GM19438 (cell line): ENCODE data around the gene PTPRN2.
"Not testable (repeated sequence)": the region's sequence is repeated elsewhere in the genome, so short reads cannot be mapped to it uniquely, and the experiment has no call there.

ENCODE experiments used
- ATAC-seq: cut with Tn5 transposase; IDR thresholded peaks from one replicate; pipeline ENCODE4 v1.9.1; 2021; ENCODE audit warnings: low read depth; ENCODE audit not compliant: unreplicated experiment

The PTPRN2 gene

DNA sequence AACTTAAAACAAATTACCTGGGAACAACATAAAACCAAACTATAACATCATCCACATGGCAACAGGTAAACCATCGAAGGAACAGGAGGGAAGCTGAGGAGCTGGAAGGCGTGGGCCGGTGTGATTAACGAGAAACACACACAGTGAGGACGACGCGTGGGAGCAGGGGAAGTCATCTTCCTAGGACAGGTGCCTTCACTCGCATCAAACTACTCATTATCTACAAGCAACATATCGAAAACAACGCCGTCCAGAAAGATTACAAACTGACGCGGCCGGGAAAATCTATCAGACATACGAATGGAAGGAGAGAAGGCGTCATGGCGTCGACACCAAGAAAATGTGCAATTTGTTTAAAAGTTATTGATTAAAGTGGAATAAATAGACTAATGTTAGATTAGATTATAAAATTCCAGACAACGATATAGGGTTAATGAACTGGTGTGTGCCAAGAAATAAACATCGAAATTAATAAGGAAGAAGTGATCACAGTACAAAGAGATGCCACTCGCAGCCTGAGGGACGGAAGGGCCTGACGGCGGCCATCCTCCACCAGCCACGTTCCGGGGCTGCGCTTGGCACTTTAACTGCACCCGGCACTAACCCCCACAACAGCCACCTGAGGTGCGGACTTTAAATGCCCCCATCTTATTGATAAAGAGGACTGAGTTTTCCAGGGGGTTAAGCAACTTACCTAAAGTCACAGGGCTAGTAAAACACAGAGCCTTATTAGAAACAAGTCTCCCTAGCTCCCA, 669.1 kb downstream of the PTPRN2 start:
- no peak for ATAC-seq

DNA sequence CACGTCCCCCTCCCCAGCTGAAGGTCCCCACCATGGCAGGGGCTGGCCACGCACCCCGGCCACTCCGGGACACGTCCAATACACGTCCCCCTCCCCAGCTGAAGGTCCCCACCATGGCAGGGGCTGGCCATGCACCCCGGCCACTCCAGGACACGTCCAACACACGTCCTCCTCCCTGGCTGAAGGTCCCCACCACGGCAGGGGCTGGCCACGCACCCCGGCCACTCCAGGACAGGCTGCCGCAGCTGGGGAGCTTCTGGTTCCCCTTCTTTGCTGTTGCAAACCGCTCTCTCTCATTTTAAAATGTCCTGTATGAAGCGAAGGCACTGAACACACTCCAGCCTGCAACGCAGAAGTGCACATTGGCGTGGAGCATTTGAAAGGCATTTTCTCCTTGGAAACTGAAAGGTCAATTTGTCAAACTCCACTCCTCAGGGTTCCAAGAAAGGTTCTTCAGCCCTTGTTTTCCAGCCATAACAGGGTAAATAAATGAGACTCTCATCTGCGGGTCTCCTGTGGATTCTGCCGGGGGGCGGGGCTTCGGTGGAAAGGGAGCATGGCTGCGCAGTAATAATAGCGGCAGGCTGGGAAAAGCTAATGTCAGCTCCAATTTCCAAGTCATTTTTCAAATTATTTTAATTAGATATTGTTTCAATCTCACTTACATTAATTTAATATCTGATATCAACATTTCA, 670.5 kb downstream of the PTPRN2 start:
- ATAC-seq: no peak

DNA sequence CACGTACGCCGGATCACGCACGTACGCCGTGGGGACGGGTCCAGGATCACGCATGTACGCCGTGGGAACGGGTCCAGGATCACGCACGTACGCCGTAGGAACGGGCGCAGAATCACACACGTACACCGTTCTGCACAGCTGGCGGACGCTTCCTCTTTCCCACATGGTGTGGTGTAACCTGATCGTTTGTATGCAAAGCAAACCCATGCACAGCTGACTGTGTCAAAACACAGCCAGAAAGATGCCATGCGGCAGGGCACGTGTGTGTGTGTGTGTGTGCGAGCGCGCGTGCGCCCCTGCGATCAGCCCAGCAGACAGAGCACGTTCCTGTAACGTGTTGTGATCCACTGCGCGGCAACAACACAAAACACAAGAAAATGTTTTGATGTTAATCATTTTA, 677.2 kb downstream of the PTPRN2 start:
- no peak for ATAC-seq

DNA sequence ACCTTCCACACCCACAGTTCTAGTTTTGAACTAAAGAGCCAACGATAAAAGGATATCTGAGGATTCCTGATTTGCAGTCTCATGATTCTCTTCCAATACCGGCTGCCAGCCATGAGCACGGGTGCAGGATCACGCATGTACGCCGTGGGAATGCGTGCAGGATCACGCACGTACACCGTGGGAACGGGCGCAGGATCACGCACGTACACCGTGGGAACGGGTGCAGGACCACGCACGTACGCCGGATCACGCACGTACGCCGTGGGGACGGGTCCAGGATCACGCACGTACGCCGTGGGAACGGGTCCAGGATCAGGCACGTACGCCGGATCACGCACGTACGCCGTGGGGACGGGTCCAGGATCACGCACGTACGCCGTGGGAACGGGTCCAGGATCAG, 677.6 kb downstream of the PTPRN2 start:
- not testable (repeated sequence) for ATAC-seq

DNA sequence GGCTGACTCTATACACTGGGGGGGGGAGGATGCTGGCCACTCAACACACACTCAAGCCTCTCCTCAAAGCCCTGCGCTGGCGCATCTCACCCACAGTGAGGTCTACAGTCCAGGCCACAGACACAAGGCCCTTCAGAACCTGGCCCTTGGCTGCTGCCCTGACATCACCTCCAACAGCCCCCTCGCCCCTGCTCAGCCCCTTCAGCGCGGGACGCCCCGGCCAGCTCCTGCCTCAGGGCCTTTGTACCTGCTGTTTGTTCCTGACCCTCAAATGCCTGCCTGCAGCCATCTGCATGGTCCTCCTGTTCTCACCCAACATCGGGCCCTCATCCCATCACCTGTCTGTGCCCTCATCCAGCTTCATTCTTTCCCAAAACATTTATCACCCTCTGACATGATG, 678.3 kb downstream of the PTPRN2 start:
- no peak for ATAC-seq

DNA sequence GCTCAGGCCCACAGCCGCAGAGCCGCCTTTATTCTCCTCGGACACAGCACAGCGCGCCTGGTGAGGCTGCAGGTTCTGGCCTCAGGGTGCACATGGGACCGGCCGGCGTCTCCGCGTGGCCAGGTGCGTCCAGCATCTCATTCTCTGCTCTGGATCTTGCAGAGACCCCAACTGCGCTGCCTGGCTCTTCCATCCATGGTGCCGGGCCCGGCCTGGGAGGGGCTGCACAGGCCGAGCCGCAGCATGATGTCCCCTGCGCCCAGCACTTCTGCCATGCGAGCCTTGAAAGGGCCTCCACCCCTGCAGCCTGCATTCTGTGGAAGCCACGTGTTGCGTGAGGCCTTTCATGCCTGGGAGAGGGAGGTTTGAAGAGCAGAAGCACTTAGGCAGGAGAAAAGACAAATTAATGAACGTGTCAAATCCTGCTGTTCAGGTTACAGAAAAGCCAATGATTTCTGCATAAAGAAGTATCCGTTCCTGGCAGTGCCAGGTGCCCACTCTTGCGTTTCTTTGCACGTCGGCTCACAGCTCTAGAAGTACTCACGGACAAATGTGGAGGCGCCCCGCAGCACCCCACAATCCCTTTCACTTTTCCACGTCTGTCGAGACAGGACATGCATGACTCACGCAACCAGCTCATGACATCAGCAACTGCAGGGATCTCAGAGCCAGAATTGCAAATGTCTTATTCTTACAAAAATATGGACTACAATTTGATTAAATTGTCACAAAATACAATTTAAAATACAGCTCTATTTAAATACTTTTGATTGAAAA, 679.4 kb downstream of the PTPRN2 start:
- ATAC-seq: no peak

DNA sequence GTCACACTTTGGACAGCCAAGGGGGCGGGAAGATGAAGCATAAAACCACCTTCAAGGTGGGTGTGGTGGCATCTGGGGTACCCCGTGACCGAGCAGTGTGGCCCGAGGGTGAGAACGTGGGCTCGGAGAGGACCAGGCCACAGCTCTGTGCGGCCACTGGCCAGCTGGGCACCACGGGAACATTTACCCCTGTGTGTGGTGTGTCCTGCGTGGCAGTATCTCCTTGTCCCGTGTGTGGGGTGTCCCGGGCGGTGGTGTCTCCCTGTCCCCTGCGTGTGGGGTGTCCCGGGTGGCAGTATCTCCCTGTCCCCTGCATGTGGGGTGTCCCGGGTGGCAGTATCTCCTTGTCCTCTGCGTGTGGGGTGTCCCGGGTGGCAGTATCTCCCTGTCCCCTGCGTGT, 680.5 kb downstream of the PTPRN2 start:
- no peak for ATAC-seq

DNA sequence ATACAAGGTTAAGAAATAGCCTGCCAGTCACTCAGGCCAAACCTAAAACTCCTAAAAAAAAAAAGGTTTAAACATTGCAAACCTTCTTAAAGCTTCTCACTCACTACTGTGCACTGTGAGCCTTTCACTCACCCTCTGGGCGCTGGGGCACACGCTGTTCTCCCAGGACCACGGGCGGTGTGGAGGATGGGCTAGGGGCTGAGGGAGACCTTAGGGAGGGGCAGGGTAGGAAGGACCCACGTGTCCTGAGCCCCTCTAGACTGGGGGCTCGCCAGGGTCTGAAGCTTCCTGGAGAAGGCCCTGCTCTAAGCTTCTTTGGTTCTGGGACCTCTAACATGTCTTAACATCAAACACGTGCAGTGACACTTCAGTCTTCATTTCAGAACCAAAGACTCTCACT, 681.0 kb downstream of the PTPRN2 start:
- no peak for ATAC-seq

DNA sequence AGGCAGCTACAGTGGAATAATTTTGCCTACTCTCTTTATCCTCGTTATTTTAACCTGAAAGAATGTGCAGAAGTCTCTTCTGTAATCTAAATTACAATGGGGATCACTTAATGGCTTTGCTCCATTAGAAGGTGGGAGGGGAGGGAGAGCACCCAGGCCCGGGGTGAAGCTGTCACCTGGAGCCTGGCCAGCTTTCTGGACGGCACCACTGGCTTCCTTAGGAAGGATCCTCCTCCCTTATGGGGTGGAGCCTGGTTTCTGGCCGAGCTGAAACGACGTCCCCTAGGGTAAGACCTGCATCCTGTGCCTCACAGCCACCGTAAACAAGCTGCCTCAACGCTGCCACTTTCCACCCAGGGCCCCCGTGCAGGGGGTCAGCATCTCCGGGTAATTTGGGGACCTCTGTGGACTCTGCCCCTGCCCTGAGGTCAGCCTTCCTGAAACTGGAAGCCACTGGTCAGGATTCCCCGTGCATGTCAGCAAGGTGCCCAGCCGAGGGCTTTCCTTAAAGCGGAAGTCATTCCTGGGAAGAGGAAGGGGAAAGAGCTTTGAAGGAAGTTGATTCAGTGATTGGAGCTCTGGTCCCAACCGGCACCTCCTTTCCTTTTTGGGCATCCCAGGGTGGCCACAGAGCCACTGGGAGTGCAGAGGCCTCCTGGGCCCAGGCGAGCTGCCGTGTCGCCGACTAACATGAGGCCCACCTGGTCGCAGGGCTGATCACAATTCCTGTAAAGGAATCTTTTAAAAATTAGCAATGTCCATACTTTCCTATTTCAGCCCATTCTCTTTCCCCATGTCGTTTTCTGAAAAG, 681.8 kb downstream of the PTPRN2 start:
- no peak for ATAC-seq

DNA sequence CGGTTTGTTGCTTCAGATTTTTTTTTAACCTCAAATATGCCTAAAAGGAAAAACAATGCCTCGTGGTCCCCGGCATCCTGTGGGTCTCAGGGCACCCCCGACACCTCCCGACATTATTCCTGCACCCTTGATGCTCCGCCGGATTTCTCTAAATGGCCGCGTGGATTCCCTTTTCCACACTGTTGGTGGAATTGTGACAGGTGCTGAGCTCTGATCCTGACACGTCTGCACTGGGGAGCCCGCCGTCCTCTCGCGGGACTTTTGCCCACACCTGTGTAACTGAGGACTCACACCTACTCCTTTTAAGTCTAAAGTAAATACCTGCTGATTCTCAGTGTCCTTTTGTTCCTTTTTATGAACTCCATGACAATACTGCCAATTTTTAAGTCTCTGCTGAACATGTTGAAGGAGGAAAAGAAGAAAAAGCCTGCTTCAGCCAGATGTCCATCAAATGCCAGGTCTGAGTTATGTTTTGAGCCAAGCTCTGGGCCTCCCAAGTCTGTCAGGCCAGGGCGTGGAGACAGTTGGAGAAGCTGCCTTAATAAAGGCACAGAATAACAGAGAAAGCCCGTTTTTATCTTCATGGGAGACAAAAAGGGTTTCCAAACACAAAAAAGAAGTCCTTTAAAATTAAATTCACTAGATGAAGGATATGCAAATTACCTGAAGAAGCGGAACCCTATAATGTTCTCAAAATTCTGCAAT, 682.6 kb downstream of the PTPRN2 start:
- no peak for ATAC-seq

DNA sequence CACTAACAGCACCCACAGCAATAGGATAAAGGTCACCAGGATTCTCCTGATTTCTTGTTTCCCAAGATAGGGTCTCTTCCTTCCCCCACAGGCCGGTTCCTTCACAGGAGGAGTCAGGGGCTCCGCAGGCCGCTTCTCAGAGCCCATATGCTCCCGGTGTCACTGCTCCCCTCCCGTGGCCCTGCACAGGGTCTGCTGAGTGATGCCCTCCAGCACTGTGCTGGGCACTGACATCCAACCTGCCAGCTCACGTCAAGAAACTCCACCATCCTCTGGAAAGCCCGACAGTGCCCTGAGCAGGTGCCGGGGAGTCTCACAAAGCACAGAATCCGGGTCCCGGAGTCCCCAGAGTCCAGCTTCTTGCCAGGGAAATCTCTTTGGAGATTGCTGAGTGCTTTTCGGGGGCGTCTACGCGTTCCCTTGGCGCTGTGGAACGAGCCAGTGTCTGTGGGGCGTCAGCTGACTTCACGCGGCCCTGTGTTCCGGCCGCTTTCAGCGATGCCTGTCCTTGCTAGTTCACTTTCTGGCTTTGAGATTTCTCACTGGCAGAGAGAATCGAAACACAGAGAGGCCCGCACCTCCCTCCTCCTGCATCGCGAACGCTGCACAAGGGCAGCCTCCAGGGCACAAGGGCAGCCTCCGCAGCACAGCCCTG, 683.3 kb downstream of the PTPRN2 start:
- ATAC-seq: no peak

DNA sequence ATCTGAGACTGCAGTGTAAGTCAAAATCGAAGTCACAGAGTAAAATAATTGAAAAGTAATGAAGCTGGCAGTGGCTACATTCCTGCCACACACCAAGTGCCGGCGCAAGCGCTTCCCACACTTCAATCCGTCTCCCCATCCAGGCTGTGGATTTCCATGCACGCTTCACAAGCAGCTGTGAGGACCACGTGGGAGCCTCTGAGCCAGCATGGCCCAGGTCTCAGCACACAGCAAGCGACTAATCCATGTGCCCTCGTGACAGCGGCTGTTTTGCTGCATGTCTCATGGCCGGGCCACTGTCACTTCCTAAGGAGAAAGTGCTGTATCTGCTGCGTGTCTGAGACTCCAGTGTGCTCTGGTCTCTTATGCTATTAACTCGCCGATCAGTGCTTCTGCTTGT, 683.9 kb downstream of the PTPRN2 start:
- ATAC-seq: no peak

DNA sequence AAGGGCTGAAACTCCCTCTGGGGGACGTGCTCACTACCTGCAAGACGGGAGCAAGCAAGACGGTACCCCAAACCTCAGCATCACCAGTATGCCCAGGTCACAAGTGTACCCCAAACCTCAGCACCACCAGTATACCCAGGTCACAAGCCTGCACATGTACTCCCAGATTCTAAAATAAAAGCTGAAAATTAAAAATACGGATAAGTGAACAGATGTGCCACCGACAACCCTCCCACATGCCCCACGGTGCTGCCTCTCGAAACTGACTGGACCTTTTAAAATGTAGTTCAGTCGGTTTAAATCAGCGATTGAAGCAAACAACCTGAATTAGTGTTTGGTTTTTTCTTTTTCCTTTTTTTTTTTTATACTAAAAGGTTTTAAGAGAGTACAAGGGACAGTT, 684.3 kb downstream of the PTPRN2 start:
- ATAC-seq: no peak

DNA sequence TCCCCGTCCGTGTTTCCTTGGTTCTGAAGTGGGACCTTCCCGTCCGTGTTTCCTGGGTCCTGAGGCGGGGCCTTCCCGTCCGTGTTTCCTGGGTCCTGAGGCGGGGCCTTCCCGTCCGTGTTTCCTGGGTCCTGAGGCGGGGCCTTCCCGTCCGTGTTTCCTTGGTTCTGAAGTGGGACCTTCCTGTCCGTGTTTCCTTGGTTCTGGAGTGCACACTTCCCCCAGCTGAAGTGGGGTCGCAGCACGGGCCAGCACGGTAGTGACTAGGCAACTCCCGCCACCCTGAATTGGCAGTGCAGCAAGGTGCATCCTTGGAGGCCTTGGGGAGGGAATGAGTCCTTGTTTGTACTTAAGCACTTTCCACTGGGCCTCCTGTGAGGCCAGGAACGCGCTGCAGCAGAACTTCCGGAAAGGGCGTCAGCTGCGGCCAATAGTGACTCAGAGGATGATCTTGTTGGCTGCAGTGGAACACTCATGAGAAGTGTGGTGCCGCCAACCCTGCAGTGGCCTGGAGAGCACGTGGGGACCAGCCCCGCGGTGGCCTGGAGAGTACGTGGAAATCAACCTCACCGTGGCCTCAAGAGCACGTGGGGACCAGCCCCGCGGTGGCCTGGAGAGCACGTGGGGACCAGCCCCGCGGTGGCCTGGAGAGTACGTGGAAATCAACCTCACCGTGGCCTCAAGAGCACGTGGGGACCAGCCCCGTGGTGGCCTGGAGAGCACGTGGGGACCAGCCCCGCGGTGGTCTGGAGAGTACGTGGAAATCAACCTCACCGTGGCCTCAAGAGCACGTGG, 685.6 kb downstream of the PTPRN2 start:
- not testable (repeated sequence) for ATAC-seq

DNA sequence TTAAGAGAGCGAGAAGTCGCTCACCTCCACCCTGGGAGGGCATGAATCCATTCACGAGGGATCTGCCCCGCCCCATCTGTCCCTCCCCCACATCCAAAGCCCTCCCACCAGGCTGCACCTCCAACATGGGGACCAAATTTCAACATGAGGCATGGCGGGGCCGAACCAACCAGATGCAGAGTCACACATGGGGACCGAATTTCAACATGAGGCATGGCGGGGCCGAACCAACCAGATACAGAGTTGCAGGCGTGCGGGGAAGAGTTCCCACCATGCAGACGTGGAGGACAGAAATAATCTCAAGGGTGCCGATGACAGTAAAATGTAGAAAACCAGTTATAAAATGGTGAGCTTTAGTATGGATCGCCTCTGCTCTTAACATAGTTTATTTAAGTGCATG, 686.5 kb downstream of the PTPRN2 start:
- ATAC-seq: no peak

DNA sequence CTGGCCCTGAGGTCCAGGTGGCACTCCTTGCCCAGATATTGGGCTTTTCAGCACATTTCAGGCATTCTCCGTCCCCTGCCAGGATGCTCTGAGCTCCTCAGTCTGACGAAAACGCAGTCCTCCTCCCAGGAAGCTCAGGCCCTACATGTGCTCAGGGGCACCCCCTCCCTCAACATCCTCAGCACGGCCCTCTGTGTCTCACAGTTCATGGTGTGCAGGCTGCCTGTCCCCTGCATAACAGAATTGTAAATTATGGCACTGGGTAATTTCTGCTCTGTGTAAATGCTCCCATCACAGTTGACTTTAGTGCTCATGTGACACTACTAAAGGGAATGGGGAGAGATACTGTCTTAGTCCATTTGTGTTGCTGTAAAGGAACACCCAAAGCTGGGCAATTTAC, 687.1 kb downstream of the PTPRN2 start:
- ATAC-seq: no peak

DNA sequence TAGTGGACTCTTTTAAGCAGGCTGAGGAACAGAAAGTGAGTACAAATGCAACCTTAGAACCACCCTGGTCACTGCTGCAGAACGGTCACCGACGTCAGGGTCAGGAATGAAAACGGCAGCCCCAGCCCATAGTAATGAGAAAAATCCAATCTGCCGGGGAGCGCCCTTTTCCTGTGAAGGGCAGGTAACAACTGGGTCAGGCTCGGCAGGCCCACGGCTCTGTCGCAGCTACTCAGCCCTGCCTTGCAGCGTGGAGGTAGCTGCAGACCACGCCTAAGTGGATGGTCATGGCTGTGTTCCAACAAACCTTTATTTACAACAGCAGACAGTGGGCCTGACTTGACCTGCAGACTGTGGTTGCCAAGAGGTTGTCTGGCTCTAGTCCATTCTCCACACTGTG, 687.6 kb downstream of the PTPRN2 start:
- no peak for ATAC-seq

DNA sequence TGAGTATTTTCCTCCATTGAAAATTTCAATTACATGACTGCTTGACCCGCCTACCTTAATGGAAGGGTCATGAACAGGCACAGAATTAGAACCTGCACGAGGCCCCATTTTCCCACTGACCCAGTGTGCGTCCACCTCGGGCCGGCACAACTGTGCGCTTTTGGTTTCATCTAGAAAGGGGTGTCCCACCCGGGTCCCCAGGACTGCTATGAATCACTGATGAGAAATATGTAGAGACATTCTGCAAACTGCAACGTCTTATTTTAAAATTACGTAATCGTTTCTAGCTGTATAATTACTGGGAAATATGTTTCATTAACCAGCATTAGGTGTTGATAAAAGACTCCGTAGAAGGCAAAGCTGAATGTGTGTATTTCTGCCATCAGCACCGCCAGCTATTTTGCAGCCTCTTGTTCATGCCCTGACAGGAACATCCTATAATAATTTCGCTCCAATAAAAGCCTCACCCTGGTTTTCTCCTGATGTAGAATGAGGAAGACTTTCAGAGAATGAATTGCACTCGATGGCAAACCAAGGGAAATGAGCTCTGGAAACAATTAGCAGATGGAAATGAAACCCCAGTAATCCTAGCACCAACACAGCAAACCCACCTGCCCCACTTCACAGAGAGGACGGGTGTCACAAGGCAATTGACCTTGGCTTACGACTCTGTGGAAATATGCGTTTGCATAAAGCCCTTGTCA, 688.7 kb downstream of the PTPRN2 start:
- no peak for ATAC-seq
